Calu3 (cell line): ENCODE results near the gene SLCO1B3. TPM values are rescaled to one million over a fixed set of nuclear protein-coding genes. Genes with fewer than 3 reads are reported as not detected.

ENCODE experiments used
- BruUV-seq: library from RNA; stranded (reverse); fragments of 400-500 nt; replicated peaks from 2 replicates; lab custom pipeline; 2021; lab: Mats Ljungman, UMichigan
- CTCF ChIA-PET: fragments of 300-600 bp; sonication (Branson Sonifier 250); formaldehyde crosslinking; loops from one replicate; lab custom pipeline; 2022; ENCODE audit warnings: antibody characterized with exemption; lab: Charles Lee
- DNase-seq: peaks from one replicate; pipeline ENCODE4 v3.0.0; 2022
- H3K27ac Mint-ChIP-seq: one replicate; pipeline ENCODE4 v1.8.0; 2022; ENCODE audit warnings: mixed read lengths; ENCODE audit not compliant: unreplicated experiment
- H3K27me3 Mint-ChIP-seq: one replicate; pipeline ENCODE4 v1.8.0; 2022; ENCODE audit warnings: mixed read lengths; ENCODE audit not compliant: unreplicated experiment
- H3K36me3 Mint-ChIP-seq: one replicate; pipeline ENCODE4 v1.8.0; 2022; ENCODE audit warnings: mild to moderate bottlenecking, moderate library complexity, mixed read lengths; ENCODE audit not compliant: insufficient read depth, unreplicated experiment
- H3K4me1 Mint-ChIP-seq: one replicate; pipeline ENCODE4 v1.8.0; 2022; ENCODE audit warnings: mild to moderate bottlenecking, low read depth, mixed read lengths; ENCODE audit not compliant: unreplicated experiment
- H3K4me3 Mint-ChIP-seq: one replicate; pipeline ENCODE4 v1.8.0; 2022; ENCODE audit warnings: mild to moderate bottlenecking, low read depth, moderate library complexity, mixed read lengths; ENCODE audit not compliant: unreplicated experiment
- H3K9me3 Mint-ChIP-seq: one replicate; pipeline ENCODE4 v1.8.0; 2022; ENCODE audit warnings: low read depth, mixed read lengths; ENCODE audit not compliant: unreplicated experiment
- CTCF ChIP-seq: fragments of 200-600 bp; IDR thresholded peaks from one replicate; pipeline ENCODE4 v1.8.0; 2022; ENCODE audit warnings: antibody characterized with exemption; ENCODE audit not compliant: unreplicated experiment
- intact Hi-C: fragments of 100-400 bp; cut with micrococcal nuclease; formaldehyde crosslinking; loops from one replicate; pipeline ENCODE4 v1.10.0; 2022; ENCODE audit not compliant: unreplicated experiment
- total RNA-seq: library from RNA; stranded (reverse); gene quantifications from 2 replicates; pipeline ENCODE4 v1.2.3, GENCODE V29; 2022

Gene SLCO1B3
- total RNA-seq, 1 experiment from 2014 or later, result 40.4 TPM

GRCh38 chr12:20805921-20806320 lies 4.6 kb upstream of the SLCO1B3 start:
- no peak overlapping the region for H3K27ac Mint-ChIP-seq
- no peak for DNase-seq
- no TSS peak for BruUV-seq
- H3K9me3 Mint-ChIP-seq, result no peaks in the 10 kb centered on the region
- no peaks in the 10 kb centered on the region for H3K36me3 Mint-ChIP-seq
- intact Hi-C loops, result no loop called here
- no peaks in the 10 kb centered on the region for H3K27me3 Mint-ChIP-seq
- no peak for TF ChIP-seq CTCF
- H3K4me1 Mint-ChIP-seq, result no peaks in the 10 kb centered on the region
- CTCF ChIA-PET, result no interaction called here
- no peak overlapping the region for H3K4me3 Mint-ChIP-seq

GRCh38 chr12:20807192-20808080 lies 3.1 kb upstream of the SLCO1B3 start:
- Mint-ChIP-seq H3K27me3 (no peaks in the 10 kb centered on the region), H3K9me3 (no peaks in the 10 kb centered on the region), H3K36me3 (no peaks in the 10 kb centered on the region), H3K4me3 (no peak overlapping the region), H3K27ac (no peak overlapping the region), H3K4me1 (no peaks in the 10 kb centered on the region)
- BruUV-seq, result no TSS peak
- CTCF ChIA-PET, result no interaction called here
- no peak for TF ChIP-seq CTCF
- no peak for DNase-seq
- intact Hi-C loops, result no loop called here

- Mint-ChIP-seq H3K9me3 (no peaks in the 10 kb centered on the region), H3K36me3 (no peaks in the 10 kb centered on the region)
These were observed 2.0 kb upstream of the SLCO1B3 start for GRCh38 chr12:20808521-20808920.

GRCh38 chr12:20815574-20815973 lies 5.1 kb downstream of the SLCO1B3 start:
- no peak overlapping the region for H3K27ac Mint-ChIP-seq
- no peaks in the 10 kb centered on the region for H3K27me3 Mint-ChIP-seq
- H3K4me1 Mint-ChIP-seq, result peaks cover 20% of the 10 kb centered on the region
- peaks cover 2% of the 10 kb centered on the region for H3K9me3 Mint-ChIP-seq
- intact Hi-C loops, result no loop called here
- CTCF ChIA-PET, result no interaction called here
- peaks cover 16% of the 10 kb centered on the region for H3K36me3 Mint-ChIP-seq
- no peak for TF ChIP-seq CTCF
- no peak overlapping the region for H3K4me3 Mint-ChIP-seq
- BruUV-seq, result no TSS peak
- DNase-seq, result no peak

More at GRCh38 chr12:20808521-20808920, 2.0 kb upstream of the SLCO1B3 start:
- H3K27ac Mint-ChIP-seq, result no peak overlapping the region
- no peak overlapping the region for H3K4me3 Mint-ChIP-seq
- intact Hi-C loops, result no loop called here
- TF ChIP-seq CTCF, result no peak
- CTCF ChIA-PET, result no interaction called here
- no TSS peak for BruUV-seq
- H3K4me1 Mint-ChIP-seq, result no peaks in the 10 kb centered on the region
- DNase-seq, result no peak
- H3K27me3 Mint-ChIP-seq, result no peaks in the 10 kb centered on the region
